Measurements from ENCODE around the gene NAP1L4.

NAP1L4 gene

GRCh38 chr11:2934021-2934550 lies 58.0 kb downstream of the NAP1L4 start:
- DNase-seq, result no peak

GRCh38 chr11:2933375-2934020 lies 58.6 kb downstream of the NAP1L4 start:
- peak; percentile 58 for DNase-seq

- no peak for DNase-seq
Observed at GRCh38 chr11:2932850-2933251, 59.3 kb downstream of the NAP1L4 start.

GRCh38 chr11:2931771-2932738 lies 60.1 kb downstream of the NAP1L4 start:
- no peak for DNase-seq

- no peak for DNase-seq
Observed at GRCh38 chr11:2931420-2931746, 60.7 kb downstream of the NAP1L4 start.

- peak; percentile 47 for DNase-seq
Observed at GRCh38 chr11:2930704-2931419, 61.3 kb downstream of the NAP1L4 start.

GRCh38 chr11:2929950-2930703 lies 62.0 kb downstream of the NAP1L4 start:
- DNase-seq, result no peak

GRCh38 chr11:2929531-2929949 lies 62.6 kb downstream of the NAP1L4 start:
- no peak for DNase-seq

- peak; percentile 10 for DNase-seq
Observed at GRCh38 chr11:2928605-2929530, 63.3 kb downstream of the NAP1L4 start, which contains the start of gene PHLDA2. Gene PHLDA2 (minus strand): TSS chr11:2929420. CDS start chr11:2929364, 56 bp downstream.

- no peak for DNase-seq
Observed at GRCh38 chr11:2927851-2928604, 64.1 kb downstream of the NAP1L4 start.

- DNase-seq, result no peak
Observed at GRCh38 chr11:2927121-2927800, 64.9 kb downstream of the NAP1L4 start.

GRCh38 chr11:2926611-2927051 lies 65.5 kb downstream of the NAP1L4 start:
- no peak for DNase-seq

GRCh38 chr11:2924821-2925675 lies 67.1 kb downstream of the NAP1L4 start:
- DNase-seq, result no peak

GRCh38 chr11:2924381-2924780 lies 67.7 kb downstream of the NAP1L4 start:
- no peak for DNase-seq

GRCh38 chr11:2923446-2924375 lies 68.4 kb downstream of the NAP1L4 start:
- no peak for DNase-seq

GRCh38 chr11:2922655-2923054 lies 69.5 kb downstream of the NAP1L4 start:
- DNase-seq, result no peak

- no peak for DNase-seq
Observed at GRCh38 chr11:2921742-2922493, 70.2 kb downstream of the NAP1L4 start.

All from NCI-H2029 treated with DMSO at 0.1 percent for 48 hours (cell line).